Mesenchymal stem cell (in vitro differentiated cells and primary cell): ENCODE results near the gene APEX2.

Source experiments
- DNase-seq: peaks from one replicate; pipeline ENCODE4 v3.0.0-alpha.2; 2013
- H2AFZ ChIP-seq: one replicate; pipeline ENCODE4 v1.6.1; 2013; ENCODE audit warnings: low read depth, mild to moderate bottlenecking, control low read depth, inconsistent platforms, low read length, moderate library complexity
- H2AK5ac ChIP-seq: 2 replicates; pipeline ENCODE4 v1.6.1; 2013; ENCODE audit warnings: low read length, moderate library complexity, mild to moderate bottlenecking, inconsistent platforms; ENCODE audit not compliant: severe bottlenecking
- H2BK120ac ChIP-seq: one replicate; pipeline ENCODE4 v1.6.1; 2013; ENCODE audit warnings: low read depth, mild to moderate bottlenecking, inconsistent platforms, low read length, moderate library complexity
- H2BK12ac ChIP-seq, 2 experiments: one replicate each; pipeline ENCODE4 v1.6.1; 2013; ENCODE audit warnings: inconsistent platforms in 2 of 2, low read length in 2 of 2, mild to moderate bottlenecking in 2 of 2, moderate library complexity in 2 of 2, control low read depth in 1 of 2
- H2BK15ac ChIP-seq: one replicate; pipeline ENCODE4 v1.6.1; 2013; ENCODE audit warnings: mild to moderate bottlenecking, low read depth, inconsistent platforms; ENCODE audit not compliant: poor library complexity, severe bottlenecking
- H2BK5ac ChIP-seq: 2 replicates; pipeline ENCODE4 v1.6.1; 2013; ENCODE audit warnings: low read depth, mild to moderate bottlenecking, low read length, control low read depth, inconsistent platforms; ENCODE audit not compliant: poor library complexity, severe bottlenecking
- H3K14ac ChIP-seq, 2 experiments: one replicate each; pipeline ENCODE4 v1.6.1; 2013; ENCODE audit warnings: inconsistent platforms in 2 of 2, low read length in 2 of 2, control low read depth in 1 of 2, mild to moderate bottlenecking in 1 of 2, moderate library complexity in 1 of 2
- H3K18ac ChIP-seq, 2 experiments: one replicate each; pipeline ENCODE4 v1.6.1; 2013; ENCODE audit warnings: inconsistent platforms in 2 of 2, low read length in 2 of 2, control low read depth in 1 of 2, low read depth in 1 of 2, mild to moderate bottlenecking in 1 of 2
- H3K23ac ChIP-seq, 2 experiments: one replicate each; pipeline ENCODE4 v1.6.1; 2013; ENCODE audit warnings: inconsistent platforms in 2 of 2, low read length in 2 of 2, mild to moderate bottlenecking in 2 of 2, moderate library complexity in 2 of 2, control low read depth in 1 of 2
- H3K27ac ChIP-seq: 2 replicates; pipeline ENCODE4 v1.5.1; 2013; ENCODE audit warnings: mild to moderate bottlenecking, moderate library complexity, low read length, control low read depth, inconsistent platforms; ENCODE audit not compliant: poor library complexity, severe bottlenecking
- H3K27me3 ChIP-seq, 2 experiments: 2 replicates each; pipeline versions ENCODE4 v1.6.1 to v1.7.0; 2013; ENCODE audit warnings: low read length in 2 of 2, mild to moderate bottlenecking in 2 of 2, moderate library complexity in 2 of 2, control low read depth in 1 of 2, inconsistent platforms in 1 of 2; ENCODE audit not compliant: control insufficient read depth in 1 of 2, insufficient read depth in 1 of 2
- H3K36me3 ChIP-seq, 2 experiments: 2 replicates each; pipeline versions ENCODE4 v1.6.1 to v1.7.0; 2013; ENCODE audit warnings: low read length in 2 of 2, control low read depth in 1 of 2, inconsistent platforms in 1 of 2, low read depth in 1 of 2, mild to moderate bottlenecking in 1 of 2; ENCODE audit not compliant: insufficient read depth in 2 of 2, control insufficient read depth in 1 of 2
- H3K4ac ChIP-seq, 2 experiments: one replicate each; pipeline ENCODE4 v1.6.1; 2013; ENCODE audit warnings: inconsistent platforms in 2 of 2, low read length in 2 of 2, mild to moderate bottlenecking in 2 of 2, moderate library complexity in 2 of 2, control low read depth in 1 of 2, low read depth in 1 of 2
- H3K4me1 ChIP-seq: 2 replicates; pipeline ENCODE4 v1.6.1; 2013; ENCODE audit warnings: low read depth, low read length, control low read depth; ENCODE audit not compliant: control insufficient read depth, insufficient read depth
- H3K4me2 ChIP-seq: 2 replicates; pipeline ENCODE4 v1.6.1; 2013; ENCODE audit warnings: low read length, mild to moderate bottlenecking, inconsistent platforms; ENCODE audit not compliant: poor library complexity, severe bottlenecking
- H3K4me3 ChIP-seq, 2 experiments: 2 replicates each; pipeline versions ENCODE4 v1.5.1 to v1.7.0; 2013; ENCODE audit warnings: low read length in 2 of 2, mild to moderate bottlenecking in 2 of 2, control low read depth in 1 of 2, low read depth in 1 of 2; ENCODE audit not compliant: insufficient read depth in 1 of 2
- H3K79me1 ChIP-seq: replicated peaks from 2 replicates; pipeline ENCODE4 v1.6.1; 2013; ENCODE audit warnings: mild to moderate bottlenecking, control low read depth, low read length, inconsistent platforms; ENCODE audit not compliant: poor library complexity, severe bottlenecking
- H3K9ac ChIP-seq: 2 replicates; pipeline ENCODE4 v1.7.0; 2013; ENCODE audit warnings: mild to moderate bottlenecking, low read length, moderate library complexity
- H3K9me3 ChIP-seq: 2 replicates; pipeline ENCODE4 v1.7.0; 2013; ENCODE audit warnings: mild to moderate bottlenecking, low read length; ENCODE audit not compliant: control insufficient read depth
- H4K8ac ChIP-seq: one replicate; pipeline ENCODE4 v1.6.1; 2013; ENCODE audit warnings: inconsistent platforms, mild to moderate bottlenecking, low read length, moderate library complexity
- H4K91ac ChIP-seq: one replicate; pipeline ENCODE4 v1.6.1; 2013; ENCODE audit warnings: mild to moderate bottlenecking, low read length, inconsistent platforms
- WGBS: methylation state at CpG from one replicate; pipeline ENCODE4 v1.1.7; 2013; ENCODE audit warnings: mixed read lengths; 5-methylcytosine and 5-hydroxymethylcytosine counted together

APEX2 gene

GRCh38 chrX:55005256-55005655, 5.1 kb downstream of the APEX2 start:
- DNase-seq: no peak
- Histone ChIP-seq H2BK15ac (no peak overlapping the region), H2BK5ac (no peak overlapping the region), H3K14ac (no peak overlapping the region), H3K36me3 (peaks cover 27 to 48% of the 10 kb centered on the region in 2 experiments), H3K4ac (no peak overlapping the region), H3K23ac (no peak overlapping the region), H4K91ac (no peak overlapping the region), H3K27me3 (no peaks in the 10 kb centered on the region), H2AK5ac (no peak overlapping the region), H3K4me2 (no peak overlapping the region), H2BK12ac (no peak overlapping the region), H3K9me3 (no peaks in the 10 kb centered on the region), H3K4me1 (no peaks in the 10 kb centered on the region), H4K8ac (no peak overlapping the region), H3K9ac (no peak overlapping the region), H3K18ac (no peak overlapping the region), H3K79me1 (peaks cover 16% of the 10 kb centered on the region), H2AFZ (no peak overlapping the region), H2BK120ac (no peak overlapping the region), H3K27ac (no peak overlapping the region), H3K4me3 (no peak overlapping the region)

- Histone ChIP-seq H3K14ac (no peak overlapping the region), H2BK5ac (no peak overlapping the region), H3K4me1 (no peaks in the 10 kb centered on the region), H3K23ac (no peak overlapping the region), H3K27me3 (peaks cover 0 to 7% of the 10 kb centered on the region in 2 experiments), H2BK120ac (no peak overlapping the region), H4K91ac (no peak overlapping the region), H3K9me3 (no peaks in the 10 kb centered on the region), H3K36me3 (peaks cover 27 to 48% of the 10 kb centered on the region in 2 experiments), H3K79me1 (peaks cover 16% of the 10 kb centered on the region), H3K9ac (no peak overlapping the region), H3K4me2 (no peak overlapping the region), H3K27ac (no peak overlapping the region), H3K4ac (no peak overlapping the region), H3K18ac (no peak overlapping the region), H4K8ac (no peak overlapping the region), H3K4me3 (no peak overlapping the region), H2AK5ac (no peak overlapping the region), H2AFZ (no peak overlapping the region), H2BK15ac (no peak overlapping the region), H2BK12ac (no peak overlapping the region)
- WGBS: over 99% methylated on average over 15 of the region's 18 CpGs
- no peak for DNase-seq
Observed at GRCh38 chrX:55006827-55007621, 6.9 kb downstream of the APEX2 start.

GRCh38 chrX:55007656-55008055, 7.5 kb downstream of the APEX2 start:
- Histone ChIP-seq H3K4me3 (no peak overlapping the region), H2BK15ac (no peak overlapping the region), H3K79me1 (peaks cover 13% of the 10 kb centered on the region), H3K18ac (no peak overlapping the region), H3K9ac (no peak overlapping the region), H2AFZ (no peak overlapping the region), H3K27ac (no peak overlapping the region), H2AK5ac (no peak overlapping the region), H2BK5ac (no peak overlapping the region), H2BK120ac (no peak overlapping the region), H3K4ac (no peak overlapping the region), H3K9me3 (no peaks in the 10 kb centered on the region), H3K36me3 (peaks cover 27 to 43% of the 10 kb centered on the region in 2 experiments), H3K23ac (no peak overlapping the region), H4K91ac (peak overlapping the region; percentile 39), H2BK12ac (no peak overlapping the region), H4K8ac (no peak overlapping the region), H3K27me3 (peaks cover 0 to 7% of the 10 kb centered on the region in 2 experiments), H3K4me1 (no peaks in the 10 kb centered on the region), H3K14ac (no peak overlapping the region), H3K4me2 (no peak overlapping the region)
- 54% methylated on average over 6 of the region's 6 CpGs for WGBS
- DNase-seq: peak; percentile 60

GRCh38 chrX:55008571-55009358, 8.6 kb downstream of the APEX2 start:
- no peak overlapping the region for H4K91ac ChIP-seq
- H3K4me2 ChIP-seq: no peak overlapping the region
- H2BK120ac ChIP-seq: no peak overlapping the region
- no peaks in the 10 kb centered on the region for H3K9me3 ChIP-seq
- peaks cover 0 to 11% of the 10 kb centered on the region in 2 experiments for H3K27me3 ChIP-seq
- H3K27ac ChIP-seq: no peak overlapping the region
- no peak overlapping the region for H3K4me3 ChIP-seq
- H4K8ac ChIP-seq: no peak overlapping the region
- H3K9ac ChIP-seq: no peak overlapping the region
- H2AK5ac ChIP-seq: no peak overlapping the region
- H2BK12ac ChIP-seq: no peak overlapping the region
- DNase-seq: peak; percentile 24
- peaks cover 21 to 33% of the 10 kb centered on the region in 2 experiments for H3K36me3 ChIP-seq
- no peak overlapping the region for H2AFZ ChIP-seq
- H3K23ac ChIP-seq: no peak overlapping the region
- H3K18ac ChIP-seq: no peak overlapping the region
- no peak overlapping the region for H2BK5ac ChIP-seq
- H2BK15ac ChIP-seq: no peak overlapping the region
- no peaks in the 10 kb centered on the region for H3K4me1 ChIP-seq
- H3K79me1 ChIP-seq: peaks cover 4% of the 10 kb centered on the region
- no peak overlapping the region for H3K4ac ChIP-seq
- no peak overlapping the region for H3K14ac ChIP-seq
- 92% methylated on average over 8 of the region's 9 CpGs for WGBS
